ENCODE results near the gene TSPEAR.

TSPEAR gene

GRCh38 chr21:44533121-44533890 is 178.1 kb downstream of the TSPEAR start:
- in situ Hi-C loops (cut with MboI; ENCODE audit: low sequenced_read_pairs) = no loop called here

- in situ Hi-C loops (cut with MboI; ENCODE audit: low sequenced_read_pairs) = no loop called here
Measured at GRCh38 chr21:44532712-44533111, 178.7 kb downstream of the TSPEAR start.

GRCh38 chr21:44531606-44532564 is 179.5 kb downstream of the TSPEAR start:
- in situ Hi-C loops (cut with MboI; ENCODE audit: low sequenced_read_pairs) = no loop called here

- in situ Hi-C loops (cut with MboI; ENCODE audit: low sequenced_read_pairs) = no loop called here
Measured at GRCh38 chr21:44530903-44531605, 180.3 kb downstream of the TSPEAR start.

- in situ Hi-C loops (cut with MboI; ENCODE audit: low sequenced_read_pairs) = no loop called here
Measured at GRCh38 chr21:44530221-44530902, 181.0 kb downstream of the TSPEAR start.

- in situ Hi-C loops (cut with MboI; ENCODE audit: low sequenced_read_pairs) = no loop called here
Measured at GRCh38 chr21:44529503-44530125, 181.8 kb downstream of the TSPEAR start.

GRCh38 chr21:44529011-44529421 is 182.4 kb downstream of the TSPEAR start:
- in situ Hi-C loops (cut with MboI; ENCODE audit: low sequenced_read_pairs) = no loop called here

GRCh38 chr21:44528634-44528995 is 182.8 kb downstream of the TSPEAR start:
- in situ Hi-C loops (cut with MboI; ENCODE audit: low sequenced_read_pairs) = no loop called here

GRCh38 chr21:44527983-44528633 is 183.3 kb downstream of the TSPEAR start:
- in situ Hi-C loops (cut with MboI; ENCODE audit: low sequenced_read_pairs) = no loop called here

- in situ Hi-C loops (cut with MboI; ENCODE audit: low sequenced_read_pairs) = no loop called here
Measured at GRCh38 chr21:44527156-44527982, 184.0 kb downstream of the TSPEAR start.

- in situ Hi-C loops (cut with MboI; ENCODE audit: low sequenced_read_pairs) = no loop called here
Measured at GRCh38 chr21:44526096-44526997, 185.0 kb downstream of the TSPEAR start.

- in situ Hi-C loops (cut with MboI; ENCODE audit: low sequenced_read_pairs) = no loop called here
Measured at GRCh38 chr21:44525391-44526095, 185.8 kb downstream of the TSPEAR start.

GRCh38 chr21:44524414-44525371 is 186.7 kb downstream of the TSPEAR start:
- in situ Hi-C loops (cut with MboI; ENCODE audit: low sequenced_read_pairs) = no loop called here

- in situ Hi-C loops (cut with MboI; ENCODE audit: low sequenced_read_pairs) = no loop called here
Measured at GRCh38 chr21:44523567-44524413, 187.6 kb downstream of the TSPEAR start.

- in situ Hi-C loops (cut with MboI; ENCODE audit: low sequenced_read_pairs) = no loop called here
Measured at GRCh38 chr21:44522753-44523204, 188.6 kb downstream of the TSPEAR start.

Measured in hTERT RPE-1 (cell line).